HCT116 (cell line): ENCODE data around the gene DDB1. TPM values are rescaled to one million over a fixed set of nuclear protein-coding genes. Genes with fewer than 3 reads are reported as not detected.

ENCODE experiments used
- ATAC-seq: fragments of 200-7000 bp; cut with Tn5 transposase; 2 replicates; pipeline ENCODE4 v1.9.1; 2020; ENCODE audit warnings: mild to moderate bottlenecking, moderate library complexity
- BruUV-seq: library from RNA; stranded (reverse); fragments of 400-500 nt; replicated peaks from 2 replicates; lab custom pipeline; 2021; lab: Mats Ljungman, UMichigan
- CTCF ChIA-PET: fragments of 300-600 bp; sonication (Branson Sonifier 250); formaldehyde crosslinking; loops from one replicate; lab custom pipeline; 2021; ENCODE audit warnings: antibody characterized with exemption; lab: Charles Lee
- POLR2A ChIA-PET: fragments of 300-600, 350-600 bp; sonication (Branson Sonifier 250); formaldehyde crosslinking; loops from one replicate; lab custom pipeline; 2021; ENCODE audit warnings: antibody characterized with exemption; lab: Charles Lee
- RAD21 ChIA-PET, 2 experiments: fragments of 300-600 bp; sonication (Branson Sonifier 250); formaldehyde crosslinking; loops; one replicate each; lab custom pipeline; 2023; ENCODE audit warnings: low total read pairs in 2 of 2; ENCODE audit not compliant: uncharacterized antibody in 2 of 2, unreplicated experiment in 2 of 2, low non-redundant PET in 1 of 2; lab: Charles Lee
- DNase-seq: peaks from one replicate; pipeline ENCODE4 v3.0.0-alpha.2; 2010; ENCODE audit warnings: low read depth, low spot score
- H2AFZ ChIP-seq: fragments of 200-600 bp; shearing (Covaris generic), sonication (generic); 2 replicates; pipeline ENCODE4 v1.6.1; 2017; ENCODE audit warnings: low read depth, mixed run types, mixed read lengths, antibody characterized with exemption, low read length; ENCODE audit not compliant: poor library complexity, severe bottlenecking
- H3K27ac ChIP-seq: 2 replicates; pipeline ENCODE4 v1.5.1; 2012; ENCODE audit warnings: low read depth, low read length
- H3K27me3 ChIP-seq: fragments of 200-600 bp; sonication (generic); 2 replicates; pipeline ENCODE4 v1.6.1; 2016; ENCODE audit warnings: mixed run types, low read length, mixed read lengths; ENCODE audit not compliant: insufficient read depth
- H3K36me3 ChIP-seq, 2 experiments: fragments of 200-500 bp in 1 of 2; fragments of 200-600 bp in 1 of 2; sonication (Bioruptor generic) in 1 of 2; sonication (generic) in 1 of 2; 2 replicates each; pipeline versions ENCODE4 v1.5.1 to v1.6.1; 2014 to 2016; ENCODE audit warnings: low read length in 2 of 2, inconsistent platforms in 1 of 2, mixed read lengths in 1 of 2, mixed run types in 1 of 2; ENCODE audit not compliant: insufficient read depth in 2 of 2, control insufficient read depth in 1 of 2
- H3K4me1 ChIP-seq, 2 experiments: fragments of 200-600 bp in 1 of 2; sonication (generic) in 1 of 2; 2 replicates each; pipeline versions ENCODE4 v1.5.1 to v1.6.1; 2012 to 2017; ENCODE audit warnings: low read length in 2 of 2, inconsistent platforms in 1 of 2, mild to moderate bottlenecking in 1 of 2, mixed read lengths in 1 of 2, mixed run types in 1 of 2, moderate library complexity in 1 of 2; ENCODE audit not compliant: insufficient read depth in 2 of 2, control insufficient read depth in 1 of 2
- H3K4me2 ChIP-seq: fragments of 200-600 bp; sonication (generic); 2 replicates; pipeline ENCODE4 v1.6.1; 2017; ENCODE audit warnings: mixed run types, low read length, mixed read lengths
- H3K4me3 ChIP-seq, 2 experiments: fragments of 200-600 bp in 1 of 2; sonication (generic) in 1 of 2; replicated peaks in 1 of 2; 2 replicates each; pipeline ENCODE4 v1.5.1; 2011 to 2016; ENCODE audit warnings: low read length in 2 of 2, control low read depth in 1 of 2, low read depth in 1 of 2, mild to moderate bottlenecking in 1 of 2, mixed read lengths in 1 of 2, mixed run types in 1 of 2
- H3K79me2 ChIP-seq: fragments of 200-600 bp; sonication (generic); 2 replicates; pipeline ENCODE4 v1.6.1; 2017; ENCODE audit warnings: mild to moderate bottlenecking, mixed run types, low read length, moderate library complexity, mixed read lengths; ENCODE audit not compliant: insufficient read depth
- H3K9ac ChIP-seq: fragments of 200-600 bp; sonication (generic); 2 replicates; pipeline ENCODE4 v1.6.1; 2016; ENCODE audit warnings: low read length, mixed read lengths
- H3K9me2 ChIP-seq: fragments of 200-600 bp; sonication (generic), shearing (Covaris generic); 2 replicates; pipeline ENCODE4 v1.6.1; 2017; ENCODE audit warnings: mixed run types, mild to moderate bottlenecking, moderate library complexity; ENCODE audit not compliant: insufficient read depth
- H3K9me3 ChIP-seq, 2 experiments: fragments of 200-500 bp in 1 of 2; fragments of 200-600 bp in 1 of 2; sonication (Bioruptor generic) in 1 of 2; sonication (generic) in 1 of 2; 2 replicates each; pipeline ENCODE4 v1.6.1; 2014 to 2017; ENCODE audit warnings: low read length in 2 of 2, mixed read lengths in 2 of 2, inconsistent platforms in 1 of 2, low read depth in 1 of 2, mild to moderate bottlenecking in 1 of 2, mixed run types in 1 of 2, moderate library complexity in 1 of 2; ENCODE audit not compliant: control insufficient read depth in 1 of 2, insufficient read depth in 1 of 2
- H4K20me1 ChIP-seq: fragments of 200-600 bp; sonication (generic), shearing (Covaris generic); 2 replicates; pipeline ENCODE4 v1.6.1; 2017; ENCODE audit warnings: mixed run types, mild to moderate bottlenecking, moderate library complexity; ENCODE audit not compliant: insufficient read depth
- CBX3 ChIP-seq: IDR thresholded peaks from 2 replicates; pipeline ENCODE4 v1.6.1; 2012; ENCODE audit warnings: low read depth
- CEBPB ChIP-seq: IDR thresholded peaks from 2 replicates; pipeline ENCODE4 v1.6.1; 2012; ENCODE audit warnings: low read depth
- EGR1 ChIP-seq: IDR thresholded peaks from 2 replicates; pipeline ENCODE4 v1.6.1; 2012; ENCODE audit warnings: low read depth
- ELF1 ChIP-seq: IDR thresholded peaks from 2 replicates; pipeline ENCODE4 v1.6.1; 2012; ENCODE audit warnings: low read depth, borderline replicate concordance
- EZH2phosphoT487 ChIP-seq: fragments of 200-600 bp; IDR thresholded peaks from 2 replicates; pipeline ENCODE4 v1.6.1; 2018; ENCODE audit warnings: antibody characterized with exemption, borderline replicate concordance
- JUND ChIP-seq: IDR thresholded peaks from 2 replicates; pipeline ENCODE4 v1.6.1; 2012
- POLR2A ChIP-seq: IDR thresholded peaks from 2 replicates; pipeline ENCODE4 v1.7.0; 2011; ENCODE audit warnings: borderline replicate concordance; ENCODE audit not compliant: insufficient read depth, insufficient read length; ENCODE audit errors: extremely low read depth
- POLR2AphosphoS5 ChIP-seq: IDR thresholded peaks from 2 replicates; pipeline ENCODE4 v1.6.1; 2011; ENCODE audit warnings: mild to moderate bottlenecking, low read depth, low read length, moderate library complexity
- RAD21 ChIP-seq: IDR thresholded peaks from 2 replicates; pipeline ENCODE4 v1.6.1; 2012; ENCODE audit warnings: low read depth, mild to moderate bottlenecking
- REST ChIP-seq: IDR thresholded peaks from 2 replicates; pipeline ENCODE4 v1.6.1; 2012; ENCODE audit warnings: low read depth
- SIN3A ChIP-seq: IDR thresholded peaks from 2 replicates; pipeline ENCODE4 v1.6.1; 2012; ENCODE audit warnings: low read depth
- SP1 ChIP-seq: IDR thresholded peaks from 2 replicates; pipeline ENCODE4 v1.6.1; 2012; ENCODE audit warnings: low read depth
- SRF ChIP-seq: IDR thresholded peaks from 2 replicates; pipeline ENCODE4 v1.6.1; 2012; ENCODE audit warnings: low read depth
- YY1 ChIP-seq: IDR thresholded peaks from 2 replicates; pipeline ENCODE4 v1.6.1; 2011; ENCODE audit warnings: low read length, low read depth, moderate library complexity, mild to moderate bottlenecking; ENCODE audit not compliant: insufficient replicate concordance; ENCODE audit errors: extremely low read depth
- ZBTB33 ChIP-seq: IDR thresholded peaks from 2 replicates; pipeline ENCODE4 v1.6.1; 2011; ENCODE audit warnings: mild to moderate bottlenecking, low read length, moderate library complexity; ENCODE audit not compliant: insufficient replicate concordance; ENCODE audit errors: extremely low read depth
- ZNF274 ChIP-seq: fragments of 200-500 bp; sonication (Bioruptor generic); IDR thresholded peaks from 2 replicates; pipeline ENCODE4 v1.6.1; 2014; ENCODE audit warnings: mild to moderate bottlenecking, low read depth, low read length, inconsistent platforms
- intact Hi-C: fragments of 100-400 bp; cut with micrococcal nuclease; formaldehyde crosslinking; loops from 2 replicates; pipeline ENCODE4 v1.10.0; 2022
- total RNA-seq: library from RNA; stranded (reverse); gene quantifications from one replicate; pipeline ENCODE4 v1.2.1, GENCODE V29; 2021; ENCODE audit not compliant: unreplicated experiment

DDB1 gene
- total RNA-seq, 1 experiment from 2014 or later, result 269 TPM

GRCh38 chr11:61327669-61328071, 5.2 kb downstream of the DDB1 start:
- RAD21 ChIA-PET, result no interaction called here
- POLR2A ChIA-PET, result interaction anchor here (1.7 kb wide), 1 partner anchor 8 kb away, joined by 5 read pairs; no protein-coding TSS in a partner anchor
- Histone ChIP-seq H3K27me3 (no peaks in the 10 kb centered on the region), H3K36me3 (peaks cover 46 to 55% of the 10 kb centered on the region in 2 experiments), H3K4me1 (peaks cover 8 to 14% of the 10 kb centered on the region in 2 experiments), H3K9ac (no peak overlapping the region), H4K20me1 (no peaks in the 10 kb centered on the region; the same call in 1 of the 2 replicates), H3K4me2 (no peak overlapping the region), H3K9me2 (no peaks in the 10 kb centered on the region), H3K4me3 (no peak overlapping the region), H3K27ac (no peak overlapping the region), H2AFZ (no peak overlapping the region), H3K79me2 (peaks cover 77% of the 10 kb centered on the region), H3K9me3 (no peaks in the 10 kb centered on the region)
- CTCF ChIA-PET, result interaction anchor here (1.1 kb wide), 1 partner anchor 8 kb away, joined by 3 read pairs; no protein-coding TSS in a partner anchor
- intact Hi-C loops, result no loop called here
- no TSS peak for BruUV-seq
- no peak for TF ChIP-seq JUND
- no peak for TF ChIP-seq RAD21
- no peak for TF ChIP-seq EZH2phosphoT487
- no peak for TF ChIP-seq ZBTB33
- DNase-seq (no peak), ATAC-seq (no peak)

- Histone ChIP-seq H3K27me3 (no peaks in the 10 kb centered on the region), H3K9me3 (no peaks in the 10 kb centered on the region), H2AFZ (no peak overlapping the region), H3K36me3 (peaks cover 63 to 71% of the 10 kb centered on the region in 2 experiments), H3K79me2 (peaks cover 58% of the 10 kb centered on the region), H3K4me2 (no peak overlapping the region), H4K20me1 (no peaks in the 10 kb centered on the region; the same call in 1 of the 2 replicates), H3K9ac (no peak overlapping the region), H3K4me1 (peaks cover 0 to under 1% of the 10 kb centered on the region in 2 experiments; a peak in 1 of 4 replicates), H3K4me3 (no peak overlapping the region)
- ATAC-seq (no peak), DNase-seq (no peak)
- ChIA-PET CTCF (no interaction called here), RAD21 (no interaction called here), POLR2A (no interaction called here)
- no TSS peak for BruUV-seq
- intact Hi-C loops, result no loop called here
- TF ChIP-seq CEBPB, result no peak
- no peak for TF ChIP-seq POLR2AphosphoS5
- TF ChIP-seq POLR2A, result no peak
- no peak for TF ChIP-seq REST
- TF ChIP-seq YY1, result no peak
- TF ChIP-seq SP1, result no peak
- TF ChIP-seq SIN3A, result no peak
- TF ChIP-seq SRF, result no peak
- TF ChIP-seq CBX3, result no peak
- TF ChIP-seq EGR1, result no peak
- TF ChIP-seq ZNF274, result no peak
- TF ChIP-seq ELF1, result no peak
- TF ChIP-seq, all 23 proteins: peak for 0
- H3K27ac ChIP-seq, result no peak overlapping the region
- no peaks in the 10 kb centered on the region for H3K9me2 ChIP-seq
Measured at GRCh38 chr11:61325649-61326414, 7.1 kb downstream of the DDB1 start.
